ENCODE measurements around the gene LSM12.

LSM12 gene

DNA sequence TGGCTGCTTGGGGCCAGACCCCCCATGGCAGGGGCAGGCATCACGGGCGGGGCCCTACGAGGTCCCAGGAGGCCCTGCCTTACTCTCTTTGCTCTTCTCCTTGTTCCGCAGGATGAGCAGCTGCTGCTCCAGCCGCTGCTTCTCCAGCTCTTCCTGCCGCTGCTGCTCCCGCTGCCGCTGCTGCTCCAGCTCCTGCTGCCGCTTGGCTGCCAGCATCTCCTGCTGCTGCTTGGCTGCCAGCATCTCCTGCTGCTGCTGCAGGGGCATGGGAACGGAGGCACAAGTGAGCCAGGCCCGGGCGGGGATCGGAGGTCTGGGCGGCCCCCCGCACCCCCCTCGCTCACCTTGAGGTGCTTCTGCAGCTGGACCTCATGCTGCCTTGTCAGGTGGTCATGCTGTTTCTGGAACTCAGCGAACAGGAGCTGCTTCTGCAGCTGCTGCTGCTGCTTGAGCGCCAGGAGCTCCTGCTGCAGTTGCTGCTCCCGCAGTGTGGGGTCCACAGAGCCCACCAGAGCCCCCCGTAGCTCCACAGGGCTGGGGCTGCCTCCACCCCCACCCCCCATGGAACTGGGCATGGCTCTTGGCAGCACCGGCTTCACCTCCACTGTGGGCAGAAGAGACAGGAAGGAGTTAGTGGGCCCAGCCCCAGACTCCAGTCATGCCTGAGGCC is 26.9 kb upstream of the LSM12 start:
- peak overlapping the region in 1 of 2 experiments; percentile 32 for H2BK12ac ChIP-seq (ENCODE audit: low read length in 2 of 2)
- H3K79me1 ChIP-seq (replicated peaks; ENCODE audit: low read length, poor library complexity, severe bottlenecking), result peaks cover 5% of the 10 kb centered on the region
- H2BK120ac ChIP-seq (ENCODE audit: low read depth, low read length), result no peak overlapping the region
- no peak overlapping the region for H3K23ac ChIP-seq (ENCODE audit: low read length in 2 of 2)
- no peak overlapping the region for H3K9ac ChIP-seq (ENCODE audit: low read length)
- H2AFZ ChIP-seq (ENCODE audit: low read depth, low read length), result no peak overlapping the region
- peaks cover 41% of the 10 kb centered on the region for H3K4me1 ChIP-seq (ENCODE audit: control insufficient read depth, insufficient read depth, low read depth, low read length)
- H3K4me2 ChIP-seq (ENCODE audit: low read length, poor library complexity, severe bottlenecking), result no peak overlapping the region
- no peak overlapping the region for H3K14ac ChIP-seq (ENCODE audit: low read length in 2 of 2)
- H4K8ac ChIP-seq (ENCODE audit: low read length), result no peak overlapping the region
- H3K36me3 ChIP-seq (ENCODE audit: control insufficient read depth in 1 of 2, insufficient read depth in 2 of 2, low read depth in 1 of 2, low read length in 2 of 2), result peaks cover 28 to 38% of the 10 kb centered on the region in 2 experiments
- peak overlapping the region; percentile 25 for H4K91ac ChIP-seq (ENCODE audit: low read length)
- no peak overlapping the region for H3K4ac ChIP-seq (ENCODE audit: low read depth in 1 of 2, low read length in 2 of 2)
- peak overlapping the region; percentile 48 for H2AK5ac ChIP-seq (ENCODE audit: low read length, severe bottlenecking)
- WGBS, result 90% methylated on average over 21 of the region's 21 CpGs
- DNase-seq, result no peak
- H2BK5ac ChIP-seq (ENCODE audit: low read depth, low read length, poor library complexity, severe bottlenecking), result peak overlapping the region; percentile 4
- no peaks in the 10 kb centered on the region for H3K27me3 ChIP-seq (ENCODE audit: control insufficient read depth in 1 of 2, insufficient read depth in 1 of 2, low read length in 2 of 2)
- H3K9me3 ChIP-seq (ENCODE audit: control insufficient read depth, low read length), result no peaks in the 10 kb centered on the region
- H2BK15ac ChIP-seq (ENCODE audit: low read depth, poor library complexity, severe bottlenecking), result peak overlapping the region; percentile 36
- H3K27ac ChIP-seq (ENCODE audit: low read length, poor library complexity, severe bottlenecking), result no peak overlapping the region
- H3K4me3 ChIP-seq (ENCODE audit: insufficient read depth in 1 of 2, low read depth in 1 of 2, low read length in 2 of 2), result peak overlapping the region in 1 of 2 experiments; percentile 17
- H3K18ac ChIP-seq (ENCODE audit: low read depth in 1 of 2, low read length in 2 of 2), result peak overlapping the region in 1 of 2 experiments; percentile 39

DNA sequence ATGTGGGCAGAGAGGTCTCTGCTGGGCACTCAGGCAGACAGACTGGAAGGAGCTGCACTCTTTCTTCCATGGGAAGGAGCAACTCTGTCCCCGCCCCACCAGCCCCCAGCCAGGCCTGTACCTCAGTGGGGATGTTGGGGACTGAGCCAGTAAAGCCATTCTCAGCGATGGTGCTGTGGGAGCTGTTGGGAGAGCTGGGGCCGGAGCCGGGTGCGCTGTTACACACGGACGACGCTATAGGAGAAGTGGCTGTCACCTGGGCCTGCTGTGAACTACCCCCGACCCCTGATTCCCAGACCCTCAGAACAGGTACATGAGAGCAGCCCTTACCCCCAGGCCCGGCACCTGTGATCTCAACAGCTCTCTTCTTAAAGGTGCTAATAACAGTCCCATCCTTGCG is 25.6 kb upstream of the LSM12 start:
- Histone ChIP-seq H3K23ac (ENCODE audit: low read length in 2 of 2) (no peak overlapping the region), H2AK5ac (ENCODE audit: low read length, severe bottlenecking) (no peak overlapping the region), H2AFZ (ENCODE audit: low read depth, low read length) (no peak overlapping the region), H3K18ac (ENCODE audit: low read depth in 1 of 2, low read length in 2 of 2) (no peak overlapping the region), H3K9me3 (ENCODE audit: control insufficient read depth, low read length) (no peaks in the 10 kb centered on the region), H2BK12ac (ENCODE audit: low read length in 2 of 2) (no peak overlapping the region), H3K9ac (ENCODE audit: low read length) (no peak overlapping the region), H3K4me3 (ENCODE audit: insufficient read depth in 1 of 2, low read depth in 1 of 2, low read length in 2 of 2) (no peak overlapping the region), H3K27ac (ENCODE audit: low read length, poor library complexity, severe bottlenecking) (no peak overlapping the region), H4K8ac (ENCODE audit: low read length) (no peak overlapping the region), H4K91ac (ENCODE audit: low read length) (no peak overlapping the region), H3K14ac (ENCODE audit: low read length in 2 of 2) (no peak overlapping the region), H3K36me3 (ENCODE audit: control insufficient read depth in 1 of 2, insufficient read depth in 2 of 2, low read depth in 1 of 2, low read length in 2 of 2) (peaks cover 32 to 50% of the 10 kb centered on the region in 2 experiments), H3K27me3 (ENCODE audit: control insufficient read depth in 1 of 2, insufficient read depth in 1 of 2, low read length in 2 of 2) (no peaks in the 10 kb centered on the region), H2BK15ac (ENCODE audit: low read depth, poor library complexity, severe bottlenecking) (no peak overlapping the region), H2BK5ac (ENCODE audit: low read depth, low read length, poor library complexity, severe bottlenecking) (no peak overlapping the region), H3K4me1 (ENCODE audit: control insufficient read depth, insufficient read depth, low read depth, low read length) (peaks cover 35% of the 10 kb centered on the region), H2BK120ac (ENCODE audit: low read depth, low read length) (no peak overlapping the region), H3K4ac (ENCODE audit: low read depth in 1 of 2, low read length in 2 of 2) (no peak overlapping the region), H3K79me1 (replicated peaks; ENCODE audit: low read length, poor library complexity, severe bottlenecking) (peaks cover 2% of the 10 kb centered on the region), H3K4me2 (ENCODE audit: low read length, poor library complexity, severe bottlenecking) (no peak overlapping the region)
- 95% methylated on average over 11 of the region's 11 CpGs for WGBS
- no peak for DNase-seq

DNA sequence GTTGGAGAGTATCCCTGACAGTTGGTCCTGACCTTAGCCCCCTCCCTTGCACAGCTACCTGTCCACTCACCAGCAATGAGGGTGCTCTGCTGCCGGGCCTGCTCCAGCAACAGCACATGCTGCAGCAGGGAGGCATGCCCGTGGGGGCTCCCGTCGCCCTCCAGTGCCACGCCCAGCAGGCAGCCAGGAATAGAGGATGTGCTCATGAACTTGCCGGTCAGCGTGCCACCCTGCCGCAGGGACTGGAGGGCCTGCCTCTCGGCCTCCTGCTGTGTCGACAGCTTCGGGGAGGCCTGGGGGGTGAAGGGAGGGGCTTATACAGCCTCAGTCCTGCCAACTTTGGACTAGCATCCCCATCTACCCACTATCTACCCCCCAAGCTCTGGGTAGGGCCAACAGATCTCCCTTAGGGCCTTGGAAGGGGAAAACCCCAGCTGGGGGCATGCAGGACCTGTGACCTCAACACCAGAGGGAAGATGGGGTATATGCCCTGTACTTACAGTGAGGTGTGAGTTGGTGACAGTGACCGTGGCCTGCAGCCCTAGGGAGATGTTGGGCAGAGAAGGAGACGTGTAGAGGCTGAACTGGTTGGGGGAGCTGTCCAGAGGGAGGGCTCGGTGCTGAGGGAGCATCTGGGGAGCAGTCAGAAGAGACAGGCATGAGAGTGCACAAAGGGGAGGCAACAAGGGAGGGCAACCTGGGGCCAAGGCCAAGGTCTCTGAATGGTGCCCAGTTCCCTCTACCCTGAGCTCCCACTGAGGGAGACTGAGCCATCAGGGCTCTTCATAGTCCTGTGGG is 24.9 kb upstream of the LSM12 start:
- no peak overlapping the region for H3K27ac ChIP-seq (ENCODE audit: low read length, poor library complexity, severe bottlenecking)
- H2BK15ac ChIP-seq (ENCODE audit: low read depth, poor library complexity, severe bottlenecking), result no peak overlapping the region
- H3K79me1 ChIP-seq (replicated peaks; ENCODE audit: low read length, poor library complexity, severe bottlenecking), result peaks cover 2% of the 10 kb centered on the region
- no peaks in the 10 kb centered on the region for H3K27me3 ChIP-seq (ENCODE audit: control insufficient read depth in 1 of 2, insufficient read depth in 1 of 2, low read length in 2 of 2)
- no peak overlapping the region for H3K4me3 ChIP-seq (ENCODE audit: insufficient read depth in 1 of 2, low read depth in 1 of 2, low read length in 2 of 2)
- H3K18ac ChIP-seq (ENCODE audit: low read depth in 1 of 2, low read length in 2 of 2), result no peak overlapping the region
- H2AK5ac ChIP-seq (ENCODE audit: low read length, severe bottlenecking), result no peak overlapping the region
- peaks cover 35% of the 10 kb centered on the region for H3K4me1 ChIP-seq (ENCODE audit: control insufficient read depth, insufficient read depth, low read depth, low read length)
- H2BK5ac ChIP-seq (ENCODE audit: low read depth, low read length, poor library complexity, severe bottlenecking), result no peak overlapping the region
- no peak overlapping the region for H3K14ac ChIP-seq (ENCODE audit: low read length in 2 of 2)
- no peak overlapping the region for H3K4ac ChIP-seq (ENCODE audit: low read depth in 1 of 2, low read length in 2 of 2)
- no peak overlapping the region for H3K4me2 ChIP-seq (ENCODE audit: low read length, poor library complexity, severe bottlenecking)
- no peak overlapping the region for H2BK120ac ChIP-seq (ENCODE audit: low read depth, low read length)
- H4K91ac ChIP-seq (ENCODE audit: low read length), result peak overlapping the region; percentile 64
- H3K9me3 ChIP-seq (ENCODE audit: control insufficient read depth, low read length), result no peaks in the 10 kb centered on the region
- H4K8ac ChIP-seq (ENCODE audit: low read length), result no peak overlapping the region
- H3K9ac ChIP-seq (ENCODE audit: low read length), result no peak overlapping the region
- no peak overlapping the region for H2AFZ ChIP-seq (ENCODE audit: low read depth, low read length)
- 96% methylated on average over 9 of the region's 14 CpGs for WGBS
- H3K23ac ChIP-seq (ENCODE audit: low read length in 2 of 2), result no peak overlapping the region
- DNase-seq, result no peak
- peaks cover 32 to 51% of the 10 kb centered on the region in 2 experiments for H3K36me3 ChIP-seq (ENCODE audit: control insufficient read depth in 1 of 2, insufficient read depth in 2 of 2, low read depth in 1 of 2, low read length in 2 of 2)
- peak overlapping the region in 1 of 2 experiments; percentile 43 for H2BK12ac ChIP-seq (ENCODE audit: low read length in 2 of 2)

DNA sequence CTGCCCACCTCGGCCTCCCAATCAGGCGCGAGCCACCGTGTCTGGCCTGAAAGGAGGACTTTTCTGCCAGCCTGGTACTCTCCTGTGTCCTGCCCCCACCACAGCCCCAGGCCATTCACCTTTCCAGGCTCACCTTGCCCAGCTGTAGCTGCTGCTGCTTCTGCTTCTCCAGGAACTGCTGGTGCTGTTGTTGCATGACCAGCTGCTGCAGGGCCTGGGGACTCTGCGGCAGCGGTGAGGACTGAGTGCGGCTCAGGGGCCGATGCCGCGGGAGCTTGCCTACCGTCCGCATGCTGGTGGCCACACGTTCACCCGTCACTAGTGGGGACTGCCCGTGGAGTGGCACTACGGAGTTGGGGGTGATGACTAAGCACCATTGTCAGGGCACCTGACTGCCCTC is 21.8 kb upstream of the LSM12 start:
- H3K14ac ChIP-seq (ENCODE audit: low read length in 2 of 2), result no peak overlapping the region
- H2BK15ac ChIP-seq (ENCODE audit: low read depth, poor library complexity, severe bottlenecking), result no peak overlapping the region
- no peak overlapping the region for H3K4me2 ChIP-seq (ENCODE audit: low read length, poor library complexity, severe bottlenecking)
- H2AFZ ChIP-seq (ENCODE audit: low read depth, low read length), result peak overlapping the region; percentile 60
- H2BK120ac ChIP-seq (ENCODE audit: low read depth, low read length), result no peak overlapping the region
- no peak overlapping the region for H2BK5ac ChIP-seq (ENCODE audit: low read depth, low read length, poor library complexity, severe bottlenecking)
- no peak overlapping the region for H3K4me3 ChIP-seq (ENCODE audit: insufficient read depth in 1 of 2, low read depth in 1 of 2, low read length in 2 of 2)
- peaks cover 26% of the 10 kb centered on the region for H3K4me1 ChIP-seq (ENCODE audit: control insufficient read depth, insufficient read depth, low read depth, low read length)
- no peaks in the 10 kb centered on the region for H3K79me1 ChIP-seq (replicated peaks; ENCODE audit: low read length, poor library complexity, severe bottlenecking)
- H3K36me3 ChIP-seq (ENCODE audit: control insufficient read depth in 1 of 2, insufficient read depth in 2 of 2, low read depth in 1 of 2, low read length in 2 of 2), result peaks cover 47 to 75% of the 10 kb centered on the region in 2 experiments
- H3K9me3 ChIP-seq (ENCODE audit: control insufficient read depth, low read length), result no peaks in the 10 kb centered on the region
- no peak overlapping the region for H4K91ac ChIP-seq (ENCODE audit: low read length)
- H3K9ac ChIP-seq (ENCODE audit: low read length), result no peak overlapping the region
- H4K8ac ChIP-seq (ENCODE audit: low read length), result no peak overlapping the region
- no peak overlapping the region for H3K23ac ChIP-seq (ENCODE audit: low read length in 2 of 2)
- DNase-seq, result no peak
- 97% methylated on average over 16 of the region's 16 CpGs for WGBS
- no peaks in the 10 kb centered on the region for H3K27me3 ChIP-seq (ENCODE audit: control insufficient read depth in 1 of 2, insufficient read depth in 1 of 2, low read length in 2 of 2)
- H3K4ac ChIP-seq (ENCODE audit: low read depth in 1 of 2, low read length in 2 of 2), result no peak overlapping the region
- H3K18ac ChIP-seq (ENCODE audit: low read depth in 1 of 2, low read length in 2 of 2), result no peak overlapping the region
- H3K27ac ChIP-seq (ENCODE audit: low read length, poor library complexity, severe bottlenecking), result no peak overlapping the region
- peak overlapping the region; percentile 16 for H2AK5ac ChIP-seq (ENCODE audit: low read length, severe bottlenecking)
- peak overlapping the region; percentile 20 to 54 for H2BK12ac ChIP-seq (ENCODE audit: low read length in 2 of 2)

Data from mesenchymal stem cell (in vitro differentiated cells and primary cell).